Measurements from ENCODE around the gene RSPO3.

DNA sequence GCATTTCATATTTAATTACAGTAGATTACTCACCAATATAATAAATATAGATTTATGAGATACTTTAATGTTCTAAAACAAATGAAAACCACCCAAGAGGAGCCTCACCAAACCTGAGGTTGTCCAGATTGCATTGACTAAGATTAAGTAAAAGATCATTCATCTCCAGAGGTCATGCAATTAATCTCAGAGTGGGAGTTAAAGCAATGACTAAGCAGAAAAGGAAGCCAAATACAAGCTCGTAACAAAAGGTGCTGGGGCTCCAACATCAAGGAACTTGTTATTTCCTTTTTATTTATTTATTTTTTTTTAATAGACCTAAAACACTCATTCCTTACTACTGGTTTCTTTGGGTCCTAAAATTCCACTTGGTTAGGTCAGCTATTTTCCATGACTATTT is 57.7 kb downstream of the RSPO3 start:
- no peak for TF ChIP-seq TCF7L2 (IDR thresholded peaks at IDR 0.05; ENCODE audit: borderline replicate concordance, extremely low read depth, insufficient read depth, insufficient read length)
- TF ChIP-seq CEBPB (IDR thresholded peaks at IDR 0.05; ENCODE audit: low read depth), result no peak
- TF ChIP-seq, protein P1, sequence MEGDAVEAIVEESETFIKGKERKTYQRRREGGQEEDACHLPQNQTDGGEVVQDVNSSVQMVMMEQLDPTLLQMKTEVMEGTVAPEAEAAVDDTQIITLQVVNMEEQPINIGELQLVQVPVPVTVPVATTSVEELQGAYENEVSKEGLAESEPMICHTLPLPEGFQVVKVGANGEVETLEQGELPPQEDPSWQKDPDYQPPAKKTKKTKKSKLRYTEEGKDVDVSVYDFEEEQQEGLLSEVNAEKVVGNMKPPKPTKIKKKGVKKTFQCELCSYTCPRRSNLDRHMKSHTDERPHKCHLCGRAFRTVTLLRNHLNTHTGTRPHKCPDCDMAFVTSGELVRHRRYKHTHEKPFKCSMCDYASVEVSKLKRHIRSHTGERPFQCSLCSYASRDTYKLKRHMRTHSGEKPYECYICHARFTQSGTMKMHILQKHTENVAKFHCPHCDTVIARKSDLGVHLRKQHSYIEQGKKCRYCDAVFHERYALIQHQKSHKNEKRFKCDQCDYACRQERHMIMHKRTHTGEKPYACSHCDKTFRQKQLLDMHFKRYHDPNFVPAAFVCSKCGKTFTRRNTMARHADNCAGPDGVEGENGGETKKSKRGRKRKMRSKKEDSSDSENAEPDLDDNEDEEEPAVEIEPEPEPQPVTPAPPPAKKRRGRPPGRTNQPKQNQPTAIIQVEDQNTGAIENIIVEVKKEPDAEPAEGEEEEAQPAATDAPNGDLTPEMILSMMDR (IDR thresholded peaks at IDR 0.05 in 2 of 3, conservative IDR thresholded peaks at IDR 0.05 in 1 of 3; ENCODE audit: borderline replicate concordance in 1 of 3, insufficient read depth in 1 of 3, low read depth in 2 of 3, low read length in 2 of 3), result no peak
